LHCN-M2 (cell line): ENCODE measurements around the gene PSAPL1. TPM values are rescaled to one million over a fixed set of nuclear protein-coding genes. Genes with fewer than 3 reads are reported as not detected.

Experiments used
- DNase-seq: peaks from one replicate; pipeline ENCODE4 v3.0.0-alpha.2; 2012; ENCODE audit warnings: low read depth
- total RNA-seq: library from RNA; depleted of rRNA; stranded (reverse); fragments of >200 nt; gene quantifications from 2 replicates; pipeline ENCODE4 v1.2.3, GENCODE V29; 2014

The PSAPL1 gene
- total RNA-seq, 1 experiment from 2014 or later, result not detected

DNA sequence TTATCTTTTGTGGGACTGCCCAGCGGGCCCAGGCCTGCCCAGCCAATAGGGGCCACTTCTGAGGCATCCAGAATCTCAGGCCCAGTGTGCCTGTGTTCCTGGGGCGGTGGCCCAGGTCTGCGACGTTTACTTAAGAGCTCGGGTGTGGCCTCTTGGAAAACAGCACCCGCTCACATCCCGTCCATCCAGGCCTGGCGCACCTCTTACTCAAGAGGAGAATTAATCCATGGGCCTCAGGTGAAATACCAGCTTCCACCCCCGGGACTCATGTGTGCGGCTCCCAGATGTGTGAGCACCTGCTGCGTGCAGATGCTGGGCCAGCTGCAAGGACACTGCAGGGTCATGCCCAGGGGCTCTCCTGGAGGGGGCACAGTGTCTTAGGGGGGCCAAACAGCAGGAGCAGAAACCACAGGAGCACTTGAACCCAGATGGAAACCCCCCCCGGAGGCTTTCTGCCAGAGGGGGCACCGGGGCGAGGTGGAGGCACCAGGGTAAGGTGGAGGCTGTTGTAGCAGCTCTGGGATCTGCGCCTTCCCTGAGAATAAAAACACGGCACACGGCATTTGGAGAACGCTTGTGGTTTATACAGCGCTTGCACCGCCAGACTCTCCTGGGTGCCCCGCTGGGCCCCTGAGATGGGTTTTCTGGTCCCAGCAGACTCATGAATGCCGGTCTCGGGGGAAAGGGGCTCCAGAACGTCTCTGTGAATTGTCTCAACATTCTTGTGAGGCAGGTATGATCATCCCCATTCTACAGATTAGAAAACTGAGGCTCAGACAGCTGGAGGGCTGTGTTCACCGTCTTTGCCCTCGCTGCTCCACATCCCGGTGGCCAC lies 2.8 kb downstream of the PSAPL1 start:
- DNase-seq, result no peak

DNA sequence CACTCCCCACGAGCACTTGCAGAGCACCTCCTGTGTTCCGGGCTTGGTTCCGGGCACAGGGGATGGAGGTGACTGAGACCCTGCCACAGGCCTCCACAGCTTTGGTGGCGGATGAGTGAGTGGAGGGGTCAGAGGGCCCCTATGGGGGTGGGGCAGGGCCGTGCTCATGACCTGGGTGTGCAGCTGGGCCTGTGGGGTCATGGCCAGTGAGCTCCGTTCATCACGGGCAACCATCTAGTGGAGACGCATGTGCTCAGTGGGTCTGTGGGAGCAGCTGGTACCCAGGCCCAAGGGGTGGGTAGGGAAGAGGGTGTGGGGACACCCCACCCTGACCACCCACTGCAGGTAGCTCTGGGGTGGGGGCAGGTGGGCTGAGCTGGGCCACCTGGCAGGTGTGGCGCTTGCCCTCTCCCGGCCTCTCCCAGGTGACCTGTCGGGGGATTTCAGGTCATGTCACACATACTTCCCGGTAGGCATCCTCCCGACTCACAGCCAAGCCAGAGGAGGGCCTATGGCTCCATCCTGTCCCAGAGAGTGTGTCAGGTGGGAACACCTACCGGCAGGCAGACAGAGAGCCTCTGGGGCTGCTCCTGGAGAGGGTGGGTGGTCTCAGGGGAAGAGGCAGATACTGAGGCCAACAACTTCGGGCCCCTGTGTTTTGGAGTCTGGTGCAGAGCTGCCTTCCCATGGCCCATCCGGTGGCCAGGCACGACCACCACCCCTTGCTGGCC lies 3.6 kb downstream of the PSAPL1 start:
- no peak for DNase-seq

DNA sequence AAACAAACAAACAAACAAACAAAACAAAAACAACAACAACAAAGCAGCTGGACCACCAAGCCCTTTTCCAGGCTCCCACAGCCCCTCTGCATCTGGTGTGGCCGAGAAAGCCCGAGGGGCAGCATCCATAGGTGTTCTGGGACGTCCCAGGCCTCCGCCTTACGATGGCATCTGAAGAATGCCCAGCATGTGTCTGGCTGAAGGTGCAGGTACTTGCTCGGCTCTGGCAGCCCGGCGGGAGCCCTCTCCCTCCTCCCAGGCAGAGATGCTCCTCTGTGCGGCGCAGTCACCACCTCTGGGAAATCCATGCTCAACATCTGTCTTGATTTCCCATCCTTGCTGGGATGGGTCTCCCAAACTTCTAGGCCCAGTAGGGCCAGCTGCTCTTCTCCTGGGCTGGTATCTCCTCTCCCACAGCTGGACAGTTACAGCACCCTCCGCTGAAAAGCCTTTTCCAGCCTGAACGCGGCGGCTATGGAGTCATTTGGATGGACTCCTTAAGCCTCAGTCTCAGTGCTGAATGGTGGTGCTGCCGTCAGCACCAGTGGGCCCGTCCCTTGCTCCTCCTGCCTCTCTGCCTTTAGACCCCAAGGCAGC lies 4.3 kb downstream of the PSAPL1 start:
- DNase-seq, result no peak

DNA sequence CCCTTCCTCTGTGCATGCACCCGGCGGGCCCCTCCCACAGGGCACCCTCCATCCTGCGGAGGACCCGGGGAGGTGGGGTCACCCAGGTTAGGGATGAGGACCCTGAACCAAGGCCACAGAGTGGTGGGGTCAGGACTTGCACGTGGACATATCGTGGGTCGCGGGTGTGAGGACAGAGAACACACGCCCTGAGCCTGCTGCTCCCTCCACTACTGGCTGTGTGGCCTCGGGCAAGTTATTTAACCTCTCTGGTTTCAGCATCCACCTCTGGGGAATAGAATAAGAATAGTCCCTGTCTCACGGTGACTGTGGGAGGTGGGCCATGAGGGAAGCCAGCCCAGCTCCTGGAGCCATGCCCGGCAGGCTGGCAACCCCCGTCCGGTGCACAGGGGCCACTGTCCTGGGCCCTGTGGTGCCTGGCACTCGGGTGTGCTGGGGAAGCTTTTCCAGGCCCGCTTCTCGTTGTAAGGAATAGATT lies 5.1 kb downstream of the PSAPL1 start:
- no peak for DNase-seq

DNA sequence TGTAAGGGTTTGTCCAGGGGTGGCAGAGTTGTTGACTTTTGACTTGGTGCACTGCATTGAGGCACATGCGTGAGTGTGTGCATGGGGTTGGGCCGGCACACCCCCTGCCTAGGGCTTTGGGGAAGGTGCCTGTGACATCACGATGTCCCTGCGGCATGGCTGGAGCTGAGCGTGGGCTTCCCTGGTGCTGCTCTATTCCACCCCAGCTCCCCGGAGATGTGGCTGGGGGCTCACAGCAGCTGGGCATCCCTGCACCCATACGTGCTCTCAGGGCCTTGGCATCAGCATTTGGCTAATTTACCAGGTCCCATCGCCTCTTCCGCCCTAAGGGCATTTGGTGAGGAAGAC lies 5.7 kb downstream of the PSAPL1 start:
- DNase-seq, result no peak

DNA sequence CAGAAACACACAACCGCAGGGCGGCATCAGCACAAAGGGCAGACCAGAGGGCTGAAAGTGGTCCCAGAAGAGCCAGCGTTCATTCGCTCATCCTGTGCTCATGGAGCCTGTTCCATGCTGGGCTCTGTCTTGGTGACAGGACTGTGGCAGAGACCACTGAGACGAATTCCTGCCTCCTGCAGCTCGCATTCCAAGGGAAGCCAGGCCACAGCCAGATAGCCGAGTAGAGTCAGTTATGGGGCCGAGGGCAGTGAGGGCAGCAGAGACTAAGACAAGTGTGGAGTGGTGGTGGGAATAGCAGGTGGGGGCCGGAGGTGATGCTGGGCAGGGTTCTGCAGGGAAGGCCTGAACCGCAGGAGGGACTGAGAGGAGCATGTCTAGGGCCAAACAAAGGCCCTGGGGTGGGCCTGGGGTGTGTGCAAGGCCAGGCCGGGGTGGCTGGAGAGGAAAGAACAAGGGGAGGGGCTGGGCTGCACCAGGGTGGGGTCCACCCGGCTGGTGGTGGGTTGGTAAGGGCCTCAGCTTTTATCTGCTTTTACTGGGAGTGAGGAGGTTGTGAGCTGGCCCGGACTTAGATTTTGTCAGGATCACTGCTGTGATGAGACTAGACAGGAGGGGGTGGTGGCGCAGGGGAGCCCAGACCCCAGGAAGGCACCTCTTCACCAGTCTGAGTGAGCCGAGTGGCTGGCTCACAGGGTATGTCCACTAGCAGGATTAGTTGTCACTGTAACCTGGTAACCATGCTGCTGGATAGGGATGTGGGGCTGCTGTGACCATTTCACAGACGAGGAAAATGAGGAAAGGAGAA lies 6.3 kb downstream of the PSAPL1 start:
- DNase-seq, result no peak

DNA sequence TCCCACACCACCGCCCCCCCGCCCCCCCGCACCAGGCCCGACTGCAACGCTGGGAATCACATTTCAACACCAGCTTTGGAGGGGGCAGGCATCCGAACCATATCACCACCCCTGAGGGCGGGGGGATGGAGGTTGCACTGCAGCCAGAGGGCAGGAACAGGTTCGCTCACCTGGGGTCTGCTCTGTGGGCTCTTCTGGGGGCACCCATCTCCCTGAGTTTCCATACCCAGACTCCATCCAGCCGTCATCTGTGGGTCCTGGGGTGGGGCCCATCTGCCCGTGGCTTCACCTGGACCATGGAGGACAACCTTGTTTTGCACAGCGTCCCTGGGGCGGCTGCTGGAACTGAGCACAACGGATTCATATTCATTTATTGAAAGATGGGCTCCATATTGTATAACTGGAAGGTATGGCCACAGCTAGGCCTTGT lies 6.9 kb downstream of the PSAPL1 start:
- DNase-seq, result no peak

DNA sequence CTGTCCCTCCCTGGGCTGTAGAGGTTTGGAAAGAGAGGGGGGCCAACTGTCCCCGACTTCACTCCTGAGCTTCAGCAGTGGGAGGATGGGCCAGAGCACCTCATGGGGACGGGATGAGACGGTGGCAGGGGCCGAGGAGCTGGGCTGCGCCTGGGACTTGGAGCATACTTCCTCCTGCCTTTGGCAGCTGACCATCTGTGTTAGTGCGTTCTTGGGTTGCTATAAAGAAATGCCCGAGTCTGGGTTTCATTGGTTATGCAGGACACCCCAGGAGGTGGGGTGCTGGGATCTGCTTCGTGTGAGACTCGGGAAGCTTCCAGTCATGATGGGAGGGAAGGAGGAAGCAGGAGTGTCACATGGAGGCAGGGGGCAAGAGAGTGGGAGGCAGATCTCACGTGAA lies 7.4 kb downstream of the PSAPL1 start:
- DNase-seq, result no peak

DNA sequence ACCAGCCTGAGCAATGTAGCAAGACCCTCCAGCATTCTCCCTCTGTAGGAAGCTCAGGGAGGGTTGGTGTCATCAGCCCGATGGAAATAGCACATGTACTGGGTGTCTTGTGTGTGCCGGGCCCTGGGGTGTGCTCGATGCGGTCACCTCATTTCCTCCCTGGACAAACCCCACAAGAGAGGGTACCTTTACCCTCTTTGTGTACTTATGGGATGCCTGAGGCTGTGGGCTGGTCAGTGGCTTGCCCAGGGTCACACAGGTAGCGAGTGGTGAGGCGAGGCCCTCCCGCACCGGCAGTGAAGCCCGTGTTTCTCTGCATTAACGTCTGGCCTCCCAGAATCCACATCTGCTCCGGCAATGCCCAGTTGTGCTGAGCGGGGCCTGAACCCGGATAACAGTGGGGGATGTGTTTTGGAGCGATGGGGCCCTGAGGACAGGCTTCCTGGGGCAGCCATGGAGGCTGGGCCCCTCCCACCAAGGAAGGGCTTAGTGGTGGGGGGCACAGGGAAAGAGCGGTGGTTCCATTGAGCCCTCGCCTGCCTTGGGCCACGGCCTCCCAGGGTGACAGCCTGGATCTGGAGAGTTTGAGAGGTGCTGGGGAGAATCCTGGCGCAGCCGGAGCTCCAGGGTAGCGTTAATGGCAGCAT lies 8.1 kb downstream of the PSAPL1 start:
- DNase-seq, result no peak

DNA sequence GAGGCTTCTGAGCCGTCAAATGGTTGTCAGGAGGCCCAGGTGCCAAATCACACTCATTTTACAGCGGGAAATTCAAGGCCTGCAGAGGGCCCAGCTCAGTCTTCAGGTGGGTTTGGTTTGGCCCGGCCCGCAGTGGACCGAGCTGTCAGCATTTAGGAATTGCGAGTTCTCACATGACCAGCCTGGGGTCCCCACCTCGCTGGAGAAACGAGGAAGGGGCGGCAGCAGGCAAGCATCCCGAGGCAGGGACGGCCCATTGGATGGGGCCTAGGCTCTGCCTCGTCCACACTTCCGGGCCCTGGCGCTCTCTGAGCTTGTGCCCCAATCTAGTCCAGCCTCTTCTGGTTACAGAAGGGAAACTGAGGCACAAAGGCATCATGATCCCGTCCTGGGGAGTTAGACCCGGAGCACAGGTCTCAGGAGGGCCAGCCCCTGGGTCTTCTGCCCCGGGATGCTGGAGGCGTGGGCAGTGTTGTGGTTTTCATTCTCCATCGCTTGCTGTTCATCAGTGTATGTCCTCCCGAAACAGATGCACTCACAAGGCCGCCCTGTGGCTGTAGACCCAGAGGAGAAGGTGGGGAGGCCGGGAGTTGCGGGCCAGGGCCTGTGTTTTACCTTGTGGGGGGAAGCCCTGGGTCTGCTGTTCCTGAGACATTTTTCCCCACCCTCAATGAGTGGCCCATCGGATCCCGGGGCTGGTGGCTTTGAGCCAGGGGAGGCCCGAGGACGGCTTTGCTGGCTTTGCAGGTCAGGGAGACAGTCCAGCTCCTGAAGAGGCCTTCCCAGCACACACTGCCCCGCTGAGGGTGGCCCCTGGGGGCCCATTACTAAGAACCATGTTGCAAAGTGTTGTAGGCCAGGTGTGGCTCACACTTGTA lies 8.9 kb downstream of the PSAPL1 start:
- DNase-seq, result no peak

DNA sequence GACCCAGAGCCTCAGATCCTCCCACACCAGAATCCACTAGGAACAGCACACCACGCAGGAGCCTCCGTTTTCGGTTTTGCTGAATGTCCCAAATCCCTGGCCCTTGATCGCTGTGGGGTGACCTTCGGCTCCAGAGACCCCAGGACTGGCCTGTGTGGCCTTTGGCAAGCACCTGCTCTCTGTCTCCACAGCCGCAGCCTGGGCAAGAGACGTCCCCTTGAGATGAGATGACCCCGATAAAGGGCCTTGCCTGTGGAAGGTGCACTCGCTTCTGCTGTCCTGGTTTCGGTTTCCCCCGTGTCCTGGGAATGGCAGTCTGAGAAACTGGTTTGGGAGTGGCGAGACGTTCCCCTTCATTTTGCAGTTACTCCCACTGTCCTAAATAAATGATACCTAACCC lies 9.6 kb downstream of the PSAPL1 start:
- DNase-seq, result no peak

DNA sequence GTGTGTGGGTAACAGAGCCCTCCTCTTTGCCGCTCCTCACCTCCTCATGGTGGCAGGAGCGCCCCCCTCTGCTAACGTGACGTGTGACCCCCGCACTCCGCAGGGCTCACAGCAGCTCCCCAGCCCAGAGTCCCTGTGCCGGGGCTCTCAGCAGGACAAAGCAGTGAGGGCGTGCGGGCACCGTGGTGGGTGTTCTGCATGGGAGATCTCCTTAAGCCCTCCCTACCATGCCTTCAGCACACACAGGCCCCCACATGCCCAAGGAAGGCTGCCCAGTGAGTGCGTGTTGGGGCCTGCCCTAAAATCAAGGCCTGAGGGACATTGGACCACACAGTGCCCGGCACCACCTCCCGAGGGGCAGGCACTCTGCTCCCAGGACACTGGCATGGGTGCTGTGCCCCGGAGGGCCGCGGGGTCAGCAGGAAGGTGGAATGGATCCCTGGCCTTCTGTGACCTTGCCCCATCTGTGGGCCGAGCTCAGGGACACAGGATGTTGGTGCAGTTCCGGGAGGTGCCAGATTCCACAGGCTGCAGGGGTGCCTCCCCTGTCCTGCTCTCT lies 10.1 kb downstream of the PSAPL1 start:
- DNase-seq, result no peak

DNA sequence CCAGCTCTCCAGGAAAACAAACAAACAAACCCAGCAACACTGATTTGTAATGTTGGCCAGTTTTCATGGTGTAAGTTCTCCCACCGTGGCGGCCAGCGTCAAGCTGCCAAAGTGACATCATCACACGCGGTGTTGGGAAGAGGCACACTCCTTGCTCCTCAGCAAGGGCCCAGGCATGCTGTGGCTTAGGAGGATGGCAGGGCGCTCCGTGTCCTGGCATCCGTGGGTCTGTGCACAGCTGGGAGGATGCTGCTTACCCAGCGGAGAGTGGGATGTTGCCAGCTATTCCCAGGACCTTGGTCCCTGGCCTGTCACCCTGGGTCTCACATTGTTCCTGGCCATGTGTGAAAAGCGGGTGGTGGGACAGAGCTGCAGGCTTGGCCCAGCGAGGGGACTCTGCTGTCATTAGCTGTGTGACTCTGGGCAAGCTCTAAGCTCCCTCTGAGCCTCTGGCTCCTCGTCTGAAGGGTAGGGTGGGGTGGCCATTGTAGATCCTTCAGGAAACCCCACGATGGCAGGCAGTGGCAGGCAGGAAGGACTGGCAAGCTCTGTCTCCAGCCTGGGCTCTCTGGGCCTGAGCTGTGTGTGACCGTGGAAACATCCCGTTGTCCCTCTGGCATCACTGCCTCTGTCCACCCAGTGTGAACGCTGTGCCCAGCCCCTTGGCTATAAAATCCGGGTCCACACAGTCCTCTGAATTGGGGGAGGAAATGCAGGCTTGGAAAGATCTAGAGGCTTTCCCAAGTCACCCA lies 10.8 kb downstream of the PSAPL1 start:
- no peak for DNase-seq

DNA sequence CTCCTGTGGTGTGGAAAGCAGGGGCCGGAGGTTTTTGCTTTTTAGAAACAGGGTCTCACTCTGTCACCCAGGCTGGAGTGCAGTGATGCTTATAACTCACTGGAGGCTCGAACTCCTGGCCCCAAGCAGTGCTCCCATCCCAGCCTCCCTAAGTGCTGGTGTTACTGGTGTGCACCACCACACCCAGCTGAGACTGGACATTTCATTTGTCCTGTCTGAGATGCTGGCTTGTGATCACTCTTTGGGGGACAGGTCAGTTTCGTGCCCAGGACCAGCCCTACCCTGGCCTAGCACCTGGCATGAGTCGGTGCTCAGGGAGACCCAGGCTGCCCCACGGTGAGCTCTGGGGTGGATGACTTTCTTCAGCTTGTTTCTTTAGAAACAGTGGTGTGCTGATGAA lies 11.3 kb downstream of the PSAPL1 start:
- no peak for DNase-seq

DNA sequence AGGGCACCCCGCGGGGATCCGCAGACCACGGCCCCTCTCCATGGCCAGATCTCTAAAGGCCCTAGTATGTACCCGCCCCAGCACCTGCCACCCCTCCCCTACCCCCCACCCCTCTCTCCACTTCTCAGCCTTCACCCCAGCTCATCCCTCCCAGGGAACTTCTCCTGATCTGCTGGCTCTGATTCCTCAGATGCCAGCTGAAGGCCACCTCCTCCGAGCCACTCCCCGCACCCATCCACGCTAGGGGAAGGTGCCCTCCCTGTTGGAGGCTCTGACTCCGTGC lies 11.9 kb downstream of the PSAPL1 start:
- no peak for DNase-seq

DNA sequence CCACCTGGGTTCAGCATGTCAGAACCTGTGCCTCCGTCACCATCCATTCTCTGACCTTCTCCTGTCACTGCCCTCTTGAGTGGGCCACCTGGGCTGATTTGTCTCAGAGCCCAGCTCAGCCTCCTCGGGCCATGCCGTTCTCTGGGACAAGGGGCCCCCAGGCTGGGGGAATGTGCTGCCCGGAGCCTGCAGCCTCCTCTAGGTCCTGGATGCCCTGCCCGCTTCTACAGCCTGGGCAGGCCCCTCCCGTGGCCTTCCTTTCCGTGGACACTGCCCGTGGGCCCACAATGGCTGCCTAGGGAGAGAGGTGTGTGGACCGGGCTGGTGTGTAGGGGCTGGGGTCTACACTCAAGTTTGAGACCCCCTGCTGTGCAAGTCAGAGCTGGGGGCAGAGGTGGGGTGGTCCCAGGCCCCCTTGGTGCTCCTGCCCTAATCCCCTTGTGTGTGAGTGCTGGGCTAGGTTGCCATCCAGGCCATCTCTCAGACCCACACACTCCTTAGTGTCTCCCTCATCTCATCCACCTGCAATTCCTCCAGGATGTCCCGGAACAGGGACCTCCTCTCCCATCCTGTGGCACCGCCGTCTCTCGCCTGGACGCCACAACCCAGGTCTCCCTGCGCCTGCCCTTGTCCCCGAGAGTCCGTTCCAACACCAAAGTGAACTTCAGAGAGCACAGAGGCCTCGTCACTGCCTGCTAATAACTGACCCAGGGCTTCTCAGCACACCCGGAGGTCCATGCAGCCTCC lies 12.4 kb downstream of the PSAPL1 start:
- no peak for DNase-seq

DNA sequence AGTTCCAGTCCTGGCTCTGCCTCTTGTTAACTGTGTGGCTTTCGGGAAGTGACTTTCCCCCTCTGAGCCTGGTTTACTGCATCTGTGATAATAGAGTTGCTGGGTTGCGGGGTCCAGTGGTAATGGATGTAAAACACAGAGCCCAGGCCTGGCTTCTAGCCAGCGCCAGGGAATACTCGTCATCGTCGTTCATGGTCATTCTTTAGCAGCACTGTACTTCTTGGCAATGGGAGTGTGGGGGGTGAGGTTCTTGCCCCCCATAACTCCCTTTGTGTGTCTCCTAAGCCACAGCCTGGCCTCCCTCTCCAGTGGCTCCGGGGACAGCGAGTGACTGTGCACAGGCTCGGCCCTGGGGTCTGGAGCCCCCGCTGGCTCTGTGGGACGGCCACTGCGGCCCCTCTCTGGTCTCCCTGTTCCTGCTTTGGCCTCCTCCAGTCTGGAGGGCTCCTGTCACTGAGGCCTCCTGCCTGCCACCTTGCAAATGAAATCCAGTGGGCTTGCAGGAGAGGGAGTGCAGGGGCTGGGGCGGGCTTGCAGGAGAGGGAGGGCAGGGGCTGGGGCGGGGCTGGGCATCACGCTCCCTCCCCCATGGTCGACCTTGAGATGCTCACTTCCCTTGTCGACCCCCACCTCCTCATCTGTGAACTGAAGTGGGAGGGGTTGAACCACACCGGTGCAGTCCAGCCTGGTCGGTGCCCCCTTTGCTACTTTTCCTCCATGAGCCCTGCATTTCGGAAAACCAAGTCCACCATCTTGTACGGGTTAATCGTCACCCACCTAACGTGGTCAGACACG lies 13.2 kb downstream of the PSAPL1 start:
- no peak for DNase-seq

DNA sequence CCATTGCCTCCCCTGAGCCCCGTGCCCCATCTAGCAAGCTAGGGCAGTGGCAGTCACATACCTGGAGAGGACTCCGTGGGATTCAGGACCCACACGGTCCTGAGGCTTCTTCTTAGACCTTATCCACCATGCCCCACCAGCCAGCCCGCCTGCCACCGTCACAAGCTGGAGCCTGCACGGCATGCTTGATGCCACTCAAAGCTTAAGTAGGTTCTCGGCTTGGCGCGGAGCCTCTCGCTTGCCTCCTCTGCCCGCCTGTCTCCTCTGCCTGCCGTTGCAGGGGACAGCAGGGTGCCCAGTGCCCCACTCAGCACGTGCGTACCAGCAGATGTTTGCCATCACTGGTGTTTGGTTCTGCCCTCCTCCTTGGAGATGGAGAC lies 14.1 kb downstream of the PSAPL1 start:
- DNase-seq, result no peak
